PC-3 (cell line): ENCODE measurements around the gene SLC22A5. TPM values are rescaled to one million over a fixed set of nuclear protein-coding genes. Genes with fewer than 3 reads are reported as not detected.

Experiments used
- ATAC-seq: fragments of 200-7000 bp; cut with Tn5 transposase; 2 replicates; pipeline ENCODE4 v1.9.1; 2020; ENCODE audit warnings: mild to moderate bottlenecking, moderate library complexity
- BruUV-seq: library from RNA; stranded (reverse); fragments of 400-500 nt; replicated peaks from 2 replicates; lab custom pipeline; 2021; lab: Mats Ljungman, UMichigan
- CTCF ChIA-PET: fragments of 300-600 bp; sonication (Branson Sonifier 250); formaldehyde crosslinking; loops from one replicate; lab custom pipeline; 2022; ENCODE audit warnings: antibody characterized with exemption; lab: Charles Lee
- POLR2A ChIA-PET: fragments of 300-600 bp; sonication (Branson Sonifier 250); formaldehyde crosslinking; loops from one replicate; lab custom pipeline; 2022; ENCODE audit warnings: antibody characterized with exemption; ENCODE audit not compliant: unreplicated experiment; lab: Charles Lee
- DNase-seq: peaks from one replicate; pipeline ENCODE4 v3.0.0-alpha.2; 2015
- H2AFZ ChIP-seq: fragments of 300-600 bp; sonication (generic); 2 replicates; pipeline ENCODE4 v1.6.0; 2016; ENCODE audit warnings: antibody characterized with exemption, low read length
- H3F3A ChIP-seq: fragments of 300-600 bp; sonication (generic); one replicate; pipeline ENCODE4 v1.6.0; 2017; ENCODE audit warnings: antibody characterized with exemption, low read length, control low read depth, mild to moderate bottlenecking; ENCODE audit not compliant: unreplicated experiment
- H3K27ac ChIP-seq: fragments of 300-600 bp; sonication (generic); 2 replicates; pipeline ENCODE4 v1.5.1; 2016; ENCODE audit warnings: mild to moderate bottlenecking, low read length
- H3K27me3 ChIP-seq: fragments of 300-600 bp; sonication (generic); 2 replicates; pipeline ENCODE4 v1.6.1; 2016; ENCODE audit warnings: low read length, mixed read lengths
- H3K36me3 ChIP-seq: fragments of 300-600 bp; sonication (generic); 2 replicates; pipeline ENCODE4 v1.6.1; 2016; ENCODE audit warnings: low read depth, mixed run types, low read length, mixed read lengths
- H3K4me1 ChIP-seq: fragments of 300-600 bp; sonication (generic); 2 replicates; pipeline ENCODE4 v1.5.1; 2016; ENCODE audit warnings: low read length; ENCODE audit not compliant: insufficient read depth
- H3K4me2 ChIP-seq: fragments of 300-600 bp; sonication (generic); 2 replicates; pipeline ENCODE4 v1.6.0; 2016; ENCODE audit warnings: low read length
- H3K4me3 ChIP-seq: fragments of 300-600 bp; sonication (generic); 2 replicates; pipeline ENCODE4 v1.5.1; 2016; ENCODE audit warnings: mild to moderate bottlenecking, low read length, mixed read lengths
- H3K79me2 ChIP-seq: fragments of 300-600 bp; sonication (generic); 2 replicates; pipeline ENCODE4 v1.6.1; 2017; ENCODE audit warnings: low read length, mixed read lengths
- H3K9ac ChIP-seq: fragments of 300-600 bp; sonication (generic); 2 replicates; pipeline ENCODE4 v1.6.0; 2016; ENCODE audit warnings: mild to moderate bottlenecking, low read length
- H3K9me2 ChIP-seq: fragments of 300-600 bp; sonication (generic); replicated peaks from 2 replicates; pipeline ENCODE4 v1.6.1; 2016; ENCODE audit warnings: mixed run types, low read length, mixed read lengths
- H3K9me3 ChIP-seq: fragments of 300-600 bp; sonication (generic); 2 replicates; pipeline ENCODE4 v1.6.1; 2016; ENCODE audit warnings: low read length, mixed read lengths
- H4K20me1 ChIP-seq: fragments of 300-600 bp; sonication (generic); 2 replicates; pipeline ENCODE4 v1.6.1; 2016; ENCODE audit warnings: low read length, mixed read lengths
- CTCF ChIP-seq: fragments of 300-600 bp; sonication (generic); conservative IDR thresholded peaks from 2 replicates; pipeline ENCODE4 v1.5.1; 2017; ENCODE audit warnings: antibody characterized with exemption, low read depth, mild to moderate bottlenecking, low read length
- EZH2 ChIP-seq: fragments of 300-600 bp; sonication (generic); IDR thresholded peaks from one replicate; pipeline ENCODE4 v1.6.1; 2017; ENCODE audit warnings: antibody characterized with exemption, mild to moderate bottlenecking, low read length; ENCODE audit not compliant: unreplicated experiment
- EZH2phosphoT487 ChIP-seq: fragments of 300-600 bp; sonication (generic); IDR thresholded peaks from 2 replicates; pipeline ENCODE4 v1.6.1; 2018; ENCODE audit warnings: mild to moderate bottlenecking, antibody characterized with exemption, low read length, borderline replicate concordance
- intact Hi-C: fragments of 100-400 bp; cut with micrococcal nuclease; formaldehyde crosslinking; loops from 2 replicates; pipeline ENCODE4 v1.9.0; 2023
- total RNA-seq: library from RNA; depleted of rRNA; stranded (reverse); fragments of >200 nt; gene quantifications from 2 replicates; pipeline ENCODE4 v1.2.3, GENCODE V29; 2014

SLC22A5 gene
- total RNA-seq, 1 experiment from 2014 or later: 8.2 TPM

- H3K4me1 ChIP-seq: peaks cover 38% of the 10 kb centered on the region
- no peaks in the 10 kb centered on the region for H3K27me3 ChIP-seq
- DNase-seq: no peak
- H3K9me2 ChIP-seq: no peaks in the 10 kb centered on the region
- no peaks in the 10 kb centered on the region for H3K9me3 ChIP-seq
- no peaks in the 10 kb centered on the region for H3F3A ChIP-seq
- no peaks in the 10 kb centered on the region for H4K20me1 ChIP-seq
- H3K4me2 ChIP-seq: no peak overlapping the region
- POLR2A ChIA-PET: no interaction called here
- H3K79me2 ChIP-seq: peaks cover 18% of the 10 kb centered on the region
- H3K4me3 ChIP-seq: no peak overlapping the region
- CTCF ChIA-PET: no interaction called here
- H2AFZ ChIP-seq: no peak overlapping the region
- TF ChIP-seq CTCF (no peak), EZH2phosphoT487 (no peak), EZH2 (no peak)
- intact Hi-C loops: no loop called here
- H3K9ac ChIP-seq: no peak overlapping the region
- no TSS peak for BruUV-seq
- no peak for ATAC-seq
- H3K36me3 ChIP-seq: no peaks in the 10 kb centered on the region
- H3K27ac ChIP-seq: no peak overlapping the region
Observed at GRCh38 chr5:132407970-132408369, 38.5 kb downstream of the SLC22A5 start.

GRCh38 chr5:132408456-132408855, 38.9 kb downstream of the SLC22A5 start:
- peaks cover 23% of the 10 kb centered on the region for H3K79me2 ChIP-seq
- no peak overlapping the region for H3K4me2 ChIP-seq
- no peaks in the 10 kb centered on the region for H3K9me2 ChIP-seq
- ATAC-seq: no peak
- BruUV-seq: no TSS peak
- H3K4me3 ChIP-seq: no peak overlapping the region
- no peaks in the 10 kb centered on the region for H3K27me3 ChIP-seq
- H3K9ac ChIP-seq: no peak overlapping the region
- H3K36me3 ChIP-seq: no peaks in the 10 kb centered on the region
- ChIA-PET POLR2A (no interaction called here), CTCF (no interaction called here)
- DNase-seq: no peak
- TF ChIP-seq CTCF: no peak
- no peak for TF ChIP-seq EZH2
- TF ChIP-seq EZH2phosphoT487: no peak
- peaks cover 43% of the 10 kb centered on the region for H3K4me1 ChIP-seq
- no peaks in the 10 kb centered on the region for H4K20me1 ChIP-seq
- intact Hi-C loops: no loop called here
- no peak overlapping the region for H2AFZ ChIP-seq
- H3K27ac ChIP-seq: no peak overlapping the region
- no peaks in the 10 kb centered on the region for H3K9me3 ChIP-seq
- no peaks in the 10 kb centered on the region for H3F3A ChIP-seq

- H3K79me2 ChIP-seq: peaks cover 28% of the 10 kb centered on the region
- H3K36me3 ChIP-seq: no peaks in the 10 kb centered on the region
- H3K4me1 ChIP-seq: peaks cover 48% of the 10 kb centered on the region
- no peaks in the 10 kb centered on the region for H3K9me3 ChIP-seq
- H3K27ac ChIP-seq: no peak overlapping the region
- H2AFZ ChIP-seq: no peak overlapping the region
- intact Hi-C loops: no loop called here
- ChIA-PET POLR2A (no interaction called here), CTCF (no interaction called here)
- no peaks in the 10 kb centered on the region for H4K20me1 ChIP-seq
- ATAC-seq (no peak), DNase-seq (no peak)
- H3K4me3 ChIP-seq: no peak overlapping the region
- H3K9me2 ChIP-seq: no peaks in the 10 kb centered on the region
- H3F3A ChIP-seq: no peaks in the 10 kb centered on the region
- no peak overlapping the region for H3K9ac ChIP-seq
- no peaks in the 10 kb centered on the region for H3K27me3 ChIP-seq
- TF ChIP-seq EZH2 (no peak), CTCF (no peak), EZH2phosphoT487 (no peak)
- H3K4me2 ChIP-seq: no peak overlapping the region
- no TSS peak for BruUV-seq
Observed at GRCh38 chr5:132408965-132409364, 39.5 kb downstream of the SLC22A5 start.
